CD4-positive, CD25-positive, alpha-beta regulatory T cell (primary cell): Measurements from ENCODE around the gene SYTL4. TPM values are rescaled to one million over a fixed set of nuclear protein-coding genes. Genes with fewer than 3 reads are reported as not detected.
"Not testable (repeated sequence)": the region's sequence is repeated elsewhere in the genome, so short reads cannot be mapped to it uniquely, and the experiment has no call there.

Source experiments
- ATAC-seq, 2 donors: fragments of 150-1000 bp; cut with Tn5 transposase; one replicate each; pipeline ENCODE4 v1.10.0; 2021; ENCODE audit warnings: low read depth in 2 of 2, moderate number of reproducible peaks in 2 of 2, moderate library complexity in 1 of 2
- DNase-seq, 3 donors: peaks; one replicate each; pipeline versions ENCODE4 v3.0.0 to v3.0.0-alpha.2; 2012 to 2022; ENCODE audit warnings: mixed read lengths in 1 of 3
- H3K27ac ChIP-seq: one replicate; pipeline ENCODE4 v1.7.0; 2013; ENCODE audit warnings: mild to moderate bottlenecking, low read length; ENCODE audit not compliant: insufficient read depth, poor library complexity, severe bottlenecking
- H3K27me3 ChIP-seq: one replicate; pipeline ENCODE4 v1.7.0; 2013; ENCODE audit warnings: low read length; ENCODE audit not compliant: control insufficient read depth, insufficient read depth
- H3K36me3 ChIP-seq: one replicate; pipeline ENCODE4 v1.7.0; 2013; ENCODE audit warnings: mild to moderate bottlenecking, low read length, moderate library complexity; ENCODE audit not compliant: control insufficient read depth, insufficient read depth
- H3K4me1 ChIP-seq: 2 replicates; pipeline ENCODE4 v1.7.0; 2013; ENCODE audit warnings: mild to moderate bottlenecking, low read length; ENCODE audit not compliant: insufficient read depth, control insufficient read depth, poor library complexity, severe bottlenecking
- H3K4me3 ChIP-seq: one replicate; pipeline ENCODE4 v1.7.0; 2013; ENCODE audit warnings: low read depth, mild to moderate bottlenecking, low read length, moderate library complexity
- H3K9me3 ChIP-seq, 2 experiments: 1 replicate in 1 of 2; 2 replicates in 1 of 2; pipeline ENCODE4 v1.7.0; 2013; ENCODE audit warnings: low read length in 2 of 2, mild to moderate bottlenecking in 1 of 2, moderate library complexity in 1 of 2; ENCODE audit not compliant: control insufficient read depth in 2 of 2
- H3K27ac Mint-ChIP-seq, 3 donors: one replicate each; pipeline ENCODE4 v1.8.0; 2020 to 2022; ENCODE audit warnings: mild to moderate bottlenecking in 3 of 3, mixed read lengths in 3 of 3, moderate library complexity in 2 of 3
- H3K27me3 Mint-ChIP-seq: one replicate; pipeline ENCODE4 v1.8.0; 2022; ENCODE audit warnings: mild to moderate bottlenecking, mixed read lengths
- H3K36me3 Mint-ChIP-seq: one replicate; pipeline ENCODE4 v1.8.0; 2020; ENCODE audit warnings: mixed read lengths
- H3K4me1 Mint-ChIP-seq, 4 donors: one replicate each; pipeline ENCODE4 v1.8.0; 2020 to 2022; ENCODE audit warnings: mixed read lengths in 4 of 4, mild to moderate bottlenecking in 1 of 4
- H3K4me3 Mint-ChIP-seq, 4 donors: one replicate each; pipeline ENCODE4 v1.8.0; 2020 to 2022; ENCODE audit warnings: mild to moderate bottlenecking in 4 of 4, mixed read lengths in 4 of 4, moderate library complexity in 3 of 4
- H3K9me3 Mint-ChIP-seq, 7 donors: one replicate each; pipeline ENCODE4 v1.8.0; 2020 to 2022; ENCODE audit warnings: mixed read lengths in 7 of 7, mild to moderate bottlenecking in 3 of 7, moderate library complexity in 2 of 7
- polyA plus RNA-seq, 4 donors: library from polyadenylated mRNA; unstranded; fragments of 300-500 nt; fragmentation: Illumina TruSeq; gene quantifications; one replicate each; pipeline ENCODE4 v1.2.3, GENCODE V29; 2021
- total RNA-seq: library from RNA; stranded (reverse); gene quantifications from one replicate; pipeline ENCODE4 v1.2.3, GENCODE V29; 2022

Gene SYTL4
- total and polyA plus RNA-seq, 5 donors from 2014 or later, result 0.22 TPM; not detected in 4

DNA sequence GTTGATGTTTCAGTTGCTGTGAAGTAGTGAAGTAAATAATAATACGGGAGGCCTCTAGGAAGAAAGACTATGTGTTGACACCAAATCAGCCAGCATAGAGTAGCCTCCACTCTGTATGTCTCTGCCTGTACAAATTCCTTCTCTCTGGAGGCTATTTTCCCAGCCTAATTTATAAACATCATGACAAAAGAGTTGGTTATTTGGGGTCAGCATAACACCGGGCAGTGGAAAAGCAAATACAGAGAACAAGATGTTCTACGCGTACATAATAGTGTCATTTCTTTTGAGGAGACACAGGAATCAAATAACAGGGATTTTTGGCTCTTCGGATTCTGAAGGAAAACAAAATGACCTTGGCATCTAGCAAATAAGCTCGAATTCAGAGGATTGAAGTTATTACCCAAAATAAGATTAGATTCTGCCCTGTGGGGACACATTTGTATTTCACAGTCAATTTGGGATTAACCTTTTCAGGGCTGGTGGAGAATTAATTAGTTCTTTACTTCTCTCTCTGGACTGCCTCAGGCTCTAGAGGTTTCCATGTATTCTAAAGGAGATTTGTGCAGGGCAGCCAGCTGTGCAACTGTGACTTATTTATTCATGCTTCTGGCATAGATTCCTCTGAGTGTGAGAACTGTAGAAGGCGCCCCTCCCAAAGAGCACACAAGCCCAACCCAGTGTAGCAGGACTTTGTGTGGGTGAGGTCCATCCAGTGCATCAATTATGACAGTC, 14.1 kb upstream of the SYTL4 start:
- Histone ChIP-seq H3K4me1 (no peaks in the 10 kb centered on the region), H3K27me3 (peaks cover 3% of the 10 kb centered on the region), H3K36me3 (no peaks in the 10 kb centered on the region), H3K9me3 (no peaks in the 10 kb centered on the region), H3K27ac (no peak overlapping the region), H3K4me3 (no peak overlapping the region)
- Mint-ChIP-seq H3K27ac (no peak overlapping the region), H3K36me3 (no peaks in the 10 kb centered on the region), H3K4me1 (no peaks in the 10 kb centered on the region), H3K27me3 (peaks cover 14% of the 10 kb centered on the region), H3K4me3 (no peak overlapping the region), H3K9me3 (peaks cover 0 to 2% (median 0%) of the 10 kb centered on the region in 7 donors)
- DNase-seq, result no peak
- no peak for ATAC-seq

DNA sequence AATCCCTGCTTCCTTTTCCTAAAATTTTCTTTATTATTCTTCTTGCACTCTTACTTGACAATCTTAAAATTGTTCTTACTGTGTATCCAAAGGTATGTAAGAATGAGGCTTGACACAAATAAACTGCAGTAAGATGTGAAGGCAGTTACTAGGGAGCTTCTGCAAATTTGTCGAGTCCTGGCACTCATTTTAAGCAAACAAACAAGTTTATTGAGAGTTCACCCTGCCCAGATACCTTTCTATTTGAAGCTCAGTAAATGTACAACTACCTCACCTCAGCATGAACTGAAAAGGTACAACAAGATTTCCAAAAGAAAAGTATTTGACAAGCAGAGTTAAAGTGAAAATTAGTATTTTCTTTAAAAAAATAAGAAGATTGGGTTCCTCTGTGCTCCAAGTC, 13.3 kb upstream of the SYTL4 start:
- no peaks in the 10 kb centered on the region for H3K36me3 Mint-ChIP-seq
- H3K4me1 Mint-ChIP-seq, result no peaks in the 10 kb centered on the region
- Histone ChIP-seq H3K27ac (no peak overlapping the region), H3K27me3 (peaks cover 3% of the 10 kb centered on the region), H3K4me3 (no peak overlapping the region), H3K9me3 (no peaks in the 10 kb centered on the region), H3K36me3 (no peaks in the 10 kb centered on the region), H3K4me1 (no peaks in the 10 kb centered on the region)
- no peak for ATAC-seq
- H3K9me3 Mint-ChIP-seq, result peaks cover 0 to 1% (median 0%) of the 10 kb centered on the region in 7 donors
- no peak for DNase-seq
- no peak overlapping the region for H3K4me3 Mint-ChIP-seq
- H3K27ac Mint-ChIP-seq, result no peak overlapping the region
- peaks cover 9% of the 10 kb centered on the region for H3K27me3 Mint-ChIP-seq

DNA sequence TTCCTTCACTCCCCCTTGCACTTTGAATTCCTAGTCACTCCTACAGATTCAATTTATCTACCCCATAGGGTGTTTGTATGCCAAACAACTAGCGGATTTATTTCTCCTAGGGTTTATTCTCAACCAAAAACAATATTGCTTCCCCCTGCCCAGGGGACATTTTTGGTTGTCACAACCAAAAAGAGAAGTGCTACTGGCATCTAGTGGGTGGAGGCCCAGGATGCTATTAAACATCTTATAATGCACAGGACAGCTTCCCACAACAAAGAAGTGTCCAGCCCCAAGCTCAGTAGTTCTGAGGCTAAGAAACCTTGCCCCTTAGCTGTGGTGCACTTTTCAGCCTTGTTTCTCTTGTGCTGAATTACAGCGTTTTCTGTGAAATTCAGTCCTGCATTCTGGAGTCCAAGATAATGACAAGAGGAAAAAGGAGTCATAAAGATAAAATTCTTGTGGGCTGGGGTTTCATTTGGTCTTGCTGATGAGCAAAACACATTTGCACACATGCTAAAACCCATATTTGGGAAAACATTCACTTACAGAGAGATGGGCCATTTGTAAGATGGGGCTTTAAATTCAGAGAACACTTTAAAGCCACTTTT, 11.2 kb upstream of the SYTL4 start:
- H3K4me1 ChIP-seq, result no peaks in the 10 kb centered on the region
- ATAC-seq, result no peak
- no peaks in the 10 kb centered on the region for H3K4me1 Mint-ChIP-seq

DNA sequence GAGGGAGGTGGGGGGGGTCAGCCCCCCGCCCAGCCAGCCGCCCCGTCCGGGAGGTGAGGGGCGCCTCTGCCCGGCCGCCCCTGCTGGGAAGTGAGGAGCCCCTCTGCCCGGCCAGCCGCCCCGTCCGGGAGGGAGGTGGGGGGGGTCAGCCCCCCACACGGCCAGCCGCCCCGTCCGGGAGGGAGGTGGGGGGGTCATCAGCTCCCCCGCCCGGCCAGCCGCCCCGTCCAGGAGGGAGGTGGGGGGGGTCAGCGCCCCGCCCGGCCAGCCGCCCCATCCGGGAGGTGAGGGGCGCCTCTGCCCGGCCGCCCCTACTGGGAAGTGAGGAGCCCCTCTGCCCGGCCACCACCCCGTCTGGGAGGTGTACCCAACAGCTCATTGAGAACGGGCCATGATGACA, 7.9 kb downstream of the SYTL4 start:
- not testable (repeated sequence) for DNase-seq, H3K4me1 ChIP-seq, ATAC-seq, H3K27ac ChIP-seq, H3K9me3 ChIP-seq, H3K9me3 Mint-ChIP-seq, H3K36me3 Mint-ChIP-seq, H3K27ac Mint-ChIP-seq, H3K27me3 Mint-ChIP-seq, H3K4me3 Mint-ChIP-seq, H3K36me3 ChIP-seq, H3K27me3 ChIP-seq, H3K4me3 ChIP-seq, H3K4me1 Mint-ChIP-seq

More for the DNA sequence above, 11.2 kb upstream of the SYTL4 start:
- no peaks in the 10 kb centered on the region for H3K9me3 ChIP-seq
- no peaks in the 10 kb centered on the region for H3K36me3 Mint-ChIP-seq
- H3K9me3 Mint-ChIP-seq, result no peaks in the 10 kb centered on the region
- no peak overlapping the region for H3K27ac Mint-ChIP-seq
- H3K27me3 ChIP-seq, result peaks cover 3% of the 10 kb centered on the region
- no peaks in the 10 kb centered on the region for H3K36me3 ChIP-seq
- H3K27me3 Mint-ChIP-seq, result peaks cover 5% of the 10 kb centered on the region
- no peak overlapping the region for H3K27ac ChIP-seq
- no peak for DNase-seq
- H3K4me3 ChIP-seq, result no peak overlapping the region
- H3K4me3 Mint-ChIP-seq, result no peak overlapping the region

DNA sequence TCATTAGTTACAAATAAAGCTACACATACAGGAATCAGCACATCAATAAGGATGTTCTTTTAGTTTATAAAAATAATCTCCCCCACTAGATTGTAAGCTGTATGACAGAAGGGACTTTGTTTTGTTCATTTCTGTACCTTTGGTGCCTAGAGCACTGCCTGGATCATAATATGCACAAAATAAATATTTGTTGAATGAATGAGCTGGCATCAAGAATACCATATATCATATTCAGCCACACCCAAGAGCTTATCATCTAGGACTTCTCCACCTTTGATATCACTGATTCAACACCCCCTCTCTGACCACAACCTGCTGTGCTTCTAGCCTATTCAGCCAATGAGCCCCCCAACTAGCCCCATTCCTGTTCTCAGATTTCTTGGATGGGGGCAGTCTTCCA, 10.6 kb downstream of the SYTL4 start:
- Mint-ChIP-seq H3K9me3 (peaks cover 0 to 3% (median 0%) of the 10 kb centered on the region in 7 donors), H3K4me3 (no peak overlapping the region), H3K4me1 (no peaks in the 10 kb centered on the region), H3K27me3 (no peaks in the 10 kb centered on the region), H3K36me3 (no peaks in the 10 kb centered on the region), H3K27ac (no peak overlapping the region)
- no peak overlapping the region for H3K27ac ChIP-seq
- H3K27me3 ChIP-seq, result no peaks in the 10 kb centered on the region
- H3K4me1 ChIP-seq, result no peaks in the 10 kb centered on the region
- no peaks in the 10 kb centered on the region for H3K36me3 ChIP-seq
- ATAC-seq (no peak), DNase-seq (no peak)
- no peaks in the 10 kb centered on the region for H3K9me3 ChIP-seq
- H3K4me3 ChIP-seq, result no peak overlapping the region

DNA sequence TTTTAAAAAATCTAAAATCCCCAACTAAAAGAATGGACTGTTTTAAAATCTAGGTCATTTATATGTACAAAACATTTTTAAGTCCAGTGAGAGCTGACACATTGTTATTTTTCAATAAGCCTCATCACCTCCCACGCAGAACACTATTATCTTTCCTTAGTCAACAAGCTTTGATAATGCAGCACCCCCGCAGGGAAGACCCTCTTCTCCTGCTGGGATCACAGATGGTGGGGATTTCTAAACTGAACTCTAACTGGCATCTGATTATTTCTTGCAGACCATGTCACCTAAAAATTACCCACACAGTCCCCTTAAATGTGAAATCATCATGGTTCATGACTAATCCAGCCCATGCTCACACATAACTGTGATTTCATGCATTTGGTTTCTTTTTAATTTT, 11.6 kb downstream of the SYTL4 start:
- H3K36me3 Mint-ChIP-seq, result no peaks in the 10 kb centered on the region
- H3K4me3 Mint-ChIP-seq, result no peak overlapping the region
- ATAC-seq (no peak), DNase-seq (no peak)
- H3K27me3 Mint-ChIP-seq, result no peaks in the 10 kb centered on the region
- Histone ChIP-seq H3K36me3 (no peaks in the 10 kb centered on the region), H3K4me3 (no peak overlapping the region), H3K4me1 (no peaks in the 10 kb centered on the region), H3K9me3 (no peaks in the 10 kb centered on the region), H3K27me3 (no peaks in the 10 kb centered on the region), H3K27ac (no peak overlapping the region)
- no peak overlapping the region for H3K27ac Mint-ChIP-seq
- H3K4me1 Mint-ChIP-seq, result no peaks in the 10 kb centered on the region
- H3K9me3 Mint-ChIP-seq, result peaks cover 0 to 2% (median 0%) of the 10 kb centered on the region in 7 donors

DNA sequence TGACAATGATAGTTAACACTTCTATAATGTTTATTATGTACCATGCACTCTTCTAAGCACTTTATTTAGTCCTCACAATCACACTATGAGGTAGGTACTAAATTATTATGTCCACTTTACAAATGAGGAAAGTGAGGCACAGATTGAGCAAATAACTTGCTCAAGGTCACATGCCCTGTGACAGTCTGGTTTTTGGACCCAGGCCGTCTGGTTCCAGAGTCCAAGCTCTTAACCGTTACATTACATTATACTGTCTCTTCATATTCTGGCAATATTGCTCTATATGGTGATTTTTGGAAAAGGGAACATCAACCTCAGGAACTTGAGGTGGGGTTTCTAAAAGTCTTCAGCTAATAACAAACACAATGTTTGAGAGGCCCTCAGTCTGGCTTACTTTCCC, 12.8 kb downstream of the SYTL4 start:
- Mint-ChIP-seq H3K9me3 (peaks cover 0 to 2% (median 0%) of the 10 kb centered on the region in 7 donors), H3K27ac (no peak overlapping the region), H3K4me3 (no peak overlapping the region), H3K27me3 (no peaks in the 10 kb centered on the region), H3K4me1 (no peaks in the 10 kb centered on the region), H3K36me3 (no peaks in the 10 kb centered on the region)
- no peak overlapping the region for H3K4me3 ChIP-seq
- no peaks in the 10 kb centered on the region for H3K36me3 ChIP-seq
- ATAC-seq (no peak), DNase-seq (no peak)
- no peaks in the 10 kb centered on the region for H3K4me1 ChIP-seq
- no peaks in the 10 kb centered on the region for H3K27me3 ChIP-seq
- no peaks in the 10 kb centered on the region for H3K9me3 ChIP-seq
- no peak overlapping the region for H3K27ac ChIP-seq

DNA sequence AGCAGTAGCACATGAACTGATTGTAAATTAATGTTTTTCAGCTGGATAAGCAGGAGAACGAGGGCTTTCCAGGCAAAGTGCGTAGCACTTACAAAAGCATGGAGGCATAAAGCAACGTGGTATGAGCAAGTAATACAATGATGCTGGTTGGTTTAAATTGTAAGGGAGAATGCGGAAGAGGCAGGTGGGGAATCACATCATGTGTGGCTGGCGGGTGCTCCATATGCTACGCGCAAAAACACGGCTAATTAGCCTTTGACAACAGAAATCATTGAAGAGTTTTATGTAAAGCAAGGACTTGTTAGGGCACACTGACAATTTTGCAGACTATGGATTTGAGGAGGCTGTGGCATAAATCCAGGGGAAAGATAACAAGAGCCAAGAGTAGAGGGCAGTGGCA, 14.6 kb downstream of the SYTL4 start:
- Mint-ChIP-seq H3K27me3 (peaks cover 7% of the 10 kb centered on the region), H3K27ac (peak overlapping the region in 1 of 3 donors; percentile 90), H3K9me3 (peaks cover 0 to 2% (median 0%) of the 10 kb centered on the region in 7 donors), H3K4me3 (no peak overlapping the region), H3K4me1 (no peaks in the 10 kb centered on the region), H3K36me3 (no peaks in the 10 kb centered on the region)
- ATAC-seq (no peak), DNase-seq (no peak)
- Histone ChIP-seq H3K9me3 (no peaks in the 10 kb centered on the region), H3K27me3 (no peaks in the 10 kb centered on the region), H3K36me3 (no peaks in the 10 kb centered on the region), H3K4me1 (no peaks in the 10 kb centered on the region), H3K27ac (no peak overlapping the region), H3K4me3 (no peak overlapping the region)
